SK-N-SH (cell line): ENCODE results near the gene FBXL15. TPM values are rescaled to one million over a fixed set of nuclear protein-coding genes. Genes with fewer than 3 reads are reported as not detected.

ENCODE experiments used
- CTCF ChIA-PET: fragments of 300-600, 350-600 bp; formaldehyde crosslinking; extraction: SDS; loops from one replicate; lab custom pipeline; 2021; lab: Yijun Ruan, JAX
- POLR2A ChIA-PET: fragments of 350-600 bp; sonication (Branson Sonifier 250); formaldehyde crosslinking; extraction: SDS; loops from one replicate; lab custom pipeline; 2020; ENCODE audit warnings: antibody characterized with exemption, inconsistent platforms; lab: Yijun Ruan, JAX
- DNase-seq: peaks from one replicate; pipeline ENCODE4 v3.0.0; 2012
- H2AFZ ChIP-seq: fragments of 200-600 bp; sonication (generic); 2 replicates; pipeline ENCODE4 v1.8.1; 2016; ENCODE audit warnings: antibody characterized with exemption, mild to moderate bottlenecking, low read depth
- H3F3A ChIP-seq: fragments of 200-600 bp; sonication (generic); replicated peaks from 2 replicates; pipeline ENCODE3; 2016; ENCODE audit warnings: antibody characterized with exemption, mild to moderate bottlenecking; ENCODE audit not compliant: insufficient read depth
- H3K27ac ChIP-seq, 2 experiments: fragments of 200-500 bp in 1 of 2; fragments of 200-600 bp in 1 of 2; sonication (Bioruptor generic) in 1 of 2; sonication (generic), shearing (Covaris generic) in 1 of 2; 2 replicates each; pipeline versions ENCODE4 v1.5.1 to v1.6.1; 2014 to 2016; ENCODE audit warnings: low read depth in 2 of 2, inconsistent platforms in 1 of 2, low read length in 1 of 2, mild to moderate bottlenecking in 1 of 2, mixed read lengths in 1 of 2
- H3K27me3 ChIP-seq: fragments of 200-600 bp; sonication (generic), shearing (Covaris generic); 2 replicates; pipeline ENCODE4 v1.6.1; 2016; ENCODE audit warnings: mixed run types; ENCODE audit not compliant: insufficient read depth
- H3K36me3 ChIP-seq, 2 experiments: fragments of 200-500 bp in 1 of 2; fragments of 200-600 bp in 1 of 2; sonication (Bioruptor generic) in 1 of 2; sonication (generic) in 1 of 2; replicated peaks in 1 of 2; 2 replicates each; pipeline versions ENCODE3 to v1.5.1; 2014 to 2016; ENCODE audit warnings: low read length in 1 of 2, mild to moderate bottlenecking in 1 of 2; ENCODE audit not compliant: insufficient read depth in 2 of 2, control insufficient read depth in 1 of 2
- H3K4me1 ChIP-seq, 2 experiments: fragments of 200-500 bp in 1 of 2; fragments of 200-600 bp in 1 of 2; sonication (Bioruptor generic) in 1 of 2; sonication (generic), shearing (Covaris generic) in 1 of 2; 2 replicates each; pipeline versions ENCODE4 v1.5.1 to v1.6.1; 2014 to 2016; ENCODE audit warnings: low read depth in 1 of 2, low read length in 1 of 2, mixed run types in 1 of 2; ENCODE audit not compliant: insufficient read depth in 2 of 2, control insufficient read depth in 1 of 2
- H3K4me2 ChIP-seq: fragments of 200-600 bp; sonication (generic), shearing (Covaris generic); 2 replicates; pipeline ENCODE4 v1.6.1; 2017; ENCODE audit warnings: mixed run types
- H3K4me3 ChIP-seq, 2 experiments: fragments of 200-500 bp in 1 of 2; fragments of 200-600 bp in 1 of 2; sonication (Bioruptor generic) in 1 of 2; sonication (generic), shearing (Covaris generic) in 1 of 2; 2 replicates each; pipeline versions ENCODE4 v1.5.1 to v1.8.1; 2014 to 2016; ENCODE audit warnings: low read depth in 2 of 2, inconsistent platforms in 1 of 2, low read length in 1 of 2, mild to moderate bottlenecking in 1 of 2, mixed read lengths in 1 of 2, moderate library complexity in 1 of 2
- H3K79me2 ChIP-seq: fragments of 200-600 bp; sonication (generic); 2 replicates; pipeline ENCODE4 v1.8.1; 2017; ENCODE audit warnings: mild to moderate bottlenecking; ENCODE audit not compliant: insufficient read depth
- H3K9ac ChIP-seq: fragments of 200-600 bp; sonication (generic); 2 replicates; pipeline ENCODE4 v1.6.1; 2017; ENCODE audit warnings: mixed run types
- H3K9me2 ChIP-seq: fragments of 200-600 bp; sonication (generic); 2 replicates; pipeline ENCODE4 v1.6.1; 2017; ENCODE audit warnings: mixed run types
- H3K9me3 ChIP-seq: fragments of 200-600 bp; sonication (generic); 2 replicates; pipeline ENCODE4 v1.6.1; 2017; ENCODE audit warnings: mixed run types, mild to moderate bottlenecking, moderate library complexity
- H4K20me1 ChIP-seq: fragments of 200-600 bp; sonication (generic); 2 replicates; pipeline ENCODE4 v1.6.1; 2017; ENCODE audit warnings: mild to moderate bottlenecking, mixed run types; ENCODE audit not compliant: insufficient read depth
- CTCF ChIP-seq: fragments of 200-600 bp; sonication (generic); IDR thresholded peaks from 2 replicates; pipeline ENCODE4 v1.6.1; 2017; ENCODE audit warnings: antibody characterized with exemption, mild to moderate bottlenecking, moderate library complexity
- EP300 ChIP-seq, 2 experiments: IDR thresholded peaks; 2 replicates each; pipeline versions ENCODE4 v1.4.0 to v1.6.1; 2012; ENCODE audit warnings: borderline replicate concordance in 1 of 2, low read depth in 1 of 2, low read length in 1 of 2
- GATA2 ChIP-seq: sonication (generic); formaldehyde crosslinking; IDR thresholded peaks from 2 replicates; pipeline ENCODE4 v1.5.0; 2020; ENCODE audit warnings: mild to moderate bottlenecking, missing genetic modification reagents
- MEF2A ChIP-seq: IDR thresholded peaks from 2 replicates; pipeline ENCODE4 v1.4.0; 2012; ENCODE audit warnings: low read depth, borderline replicate concordance
- MXI1 ChIP-seq: IDR thresholded peaks from 2 replicates; pipeline ENCODE4 v1.6.1; 2012; ENCODE audit warnings: mild to moderate bottlenecking, low read depth, low read length, improper control_type of control experiment
- NRF1 ChIP-seq: IDR thresholded peaks from 2 replicates; pipeline ENCODE4 v1.6.1; 2012; ENCODE audit warnings: low read depth, mild to moderate bottlenecking, low read length
- RAD21 ChIP-seq: IDR thresholded peaks from 2 replicates; pipeline ENCODE4 v1.6.1; 2012; ENCODE audit warnings: mild to moderate bottlenecking, low read length
- RCOR1 ChIP-seq: fragments of 150-350 bp; IDR thresholded peaks from 2 replicates; pipeline ENCODE4 v1.6.1; 2017; ENCODE audit warnings: antibody characterized with exemption, low read length
- REST ChIP-seq: IDR thresholded peaks from 2 replicates; pipeline ENCODE4 v1.6.1; 2012; ENCODE audit warnings: mild to moderate bottlenecking, low read depth, low read length, moderate library complexity
- TEAD4 ChIP-seq: IDR thresholded peaks from 2 replicates; pipeline ENCODE4 v1.4.0; 2012; ENCODE audit warnings: mild to moderate bottlenecking, borderline replicate concordance; ENCODE audit not compliant: insufficient read depth
- YY1 ChIP-seq: IDR thresholded peaks from 2 replicates; pipeline ENCODE4 v1.4.0; 2012; ENCODE audit warnings: low read depth, mild to moderate bottlenecking
- WGBS: methylation state at CpG from one replicate; pipeline ENCODE4 v1.1.6; 2017; ENCODE audit warnings: low lambda C conversion rate; 5-methylcytosine and 5-hydroxymethylcytosine counted together
- polyA plus RNA-seq, 3 experiments: library from polyadenylated mRNA; depleted of rRNA; stranded (reverse); fragments of >200 nt; gene quantifications; 2 replicates each; pipeline ENCODE4 v1.2.3, GENCODE V29; 2012
- TF ChIP-seq, protein P1 (sequence below): IDR thresholded peaks from 2 replicates; pipeline ENCODE4 v1.4.0; 2012; ENCODE audit warnings: low read depth, borderline replicate concordance

FBXL15 gene
- polyA plus RNA-seq, 1 of the 3 experiments (the other 2 are of a cell fraction) = 17.2 TPM

DNA sequence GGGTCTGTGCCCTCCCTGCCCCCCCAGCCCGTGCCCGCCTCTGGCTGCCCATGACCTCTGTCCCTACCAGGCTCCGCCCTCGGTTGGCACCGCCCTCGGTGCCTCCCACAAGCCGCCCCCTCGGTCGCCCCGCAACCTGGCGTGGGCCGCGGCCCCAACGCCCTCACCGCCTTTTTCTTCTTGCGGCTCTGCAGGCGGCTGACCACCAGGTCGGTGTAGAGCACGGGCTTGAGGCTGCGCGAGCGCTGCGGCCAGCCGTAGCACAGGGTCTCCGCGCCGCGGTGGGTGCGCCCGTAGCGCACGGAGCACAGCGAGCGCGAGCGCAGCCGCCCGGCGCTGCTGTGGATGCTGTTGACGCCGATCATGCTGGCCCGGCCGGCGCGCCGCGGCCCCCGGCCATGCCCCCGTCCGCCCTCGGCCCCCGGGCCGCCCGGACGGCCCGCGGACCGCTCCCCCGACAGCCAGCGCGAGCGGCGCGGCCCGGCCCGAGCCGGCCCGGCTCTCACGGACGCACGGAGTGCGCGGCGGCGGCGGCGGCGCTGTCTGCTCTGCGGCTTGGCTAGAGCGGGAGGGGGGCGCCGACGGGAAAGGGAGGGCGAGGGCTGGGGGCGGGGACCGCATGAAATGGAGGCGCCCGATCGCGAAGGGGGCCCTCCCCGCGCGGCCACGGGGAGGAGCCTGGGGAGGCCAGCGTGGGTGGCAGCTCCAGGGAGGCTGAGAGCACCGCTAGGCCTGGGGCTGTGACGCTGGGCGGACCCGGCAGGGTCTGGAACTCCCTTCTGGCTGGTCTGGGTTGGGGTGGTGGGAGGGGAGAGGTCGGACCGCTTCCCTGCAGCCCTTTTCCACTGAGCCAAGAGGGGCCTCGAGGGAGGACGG, 11.7 kb upstream of the FBXL15 start:
- Histone ChIP-seq H3K36me3 (no peaks in the 10 kb centered on the region), H3K9me3 (no peaks in the 10 kb centered on the region), H3K27ac (peak overlapping the region in 1 of 2 experiments; percentile 56; a peak in 2 of 4 replicates), H3K79me2 (no peaks in the 10 kb centered on the region), H2AFZ (no peak overlapping the region), H3K4me3 (peak overlapping the region; percentile 51 to 61), H3K9me2 (no peaks in the 10 kb centered on the region), H3K4me2 (peak overlapping the region; percentile 70; the same call in 1 of the 2 replicates), H3K4me1 (peaks cover 0 to 31% of the 10 kb centered on the region in 2 experiments; a peak in 2 of 4 replicates), H3K9ac (no peak overlapping the region), H4K20me1 (no peaks in the 10 kb centered on the region), H3F3A (no peaks in the 10 kb centered on the region), H3K27me3 (no peaks in the 10 kb centered on the region)
- peak; percentile 91 for DNase-seq
- TF ChIP-seq NRF1 (0 out of 2 replicates have a peak, but pooled peaks have one; percentile 27), EP300 (IDR thresholded peaks at IDR 0.05; ENCODE audit: borderline replicate concordance in 1 of 2, low read depth in 1 of 2, low read length in 1 of 2) (no peak), GATA2 (no peak), MXI1 (peak; percentile 35; the same call in 1 of the 2 replicates), CTCF (no peak), TEAD4 (no peak), RAD21 (no peak), YY1 (no peak)
- TF ChIP-seq, protein P1, sequence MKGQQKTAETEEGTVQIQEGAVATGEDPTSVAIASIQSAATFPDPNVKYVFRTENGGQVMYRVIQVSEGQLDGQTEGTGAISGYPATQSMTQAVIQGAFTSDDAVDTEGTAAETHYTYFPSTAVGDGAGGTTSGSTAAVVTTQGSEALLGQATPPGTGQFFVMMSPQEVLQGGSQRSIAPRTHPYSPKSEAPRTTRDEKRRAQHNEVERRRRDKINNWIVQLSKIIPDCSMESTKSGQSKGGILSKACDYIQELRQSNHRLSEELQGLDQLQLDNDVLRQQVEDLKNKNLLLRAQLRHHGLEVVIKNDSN = no peak
- ChIA-PET POLR2A (interaction anchor here (0.8 to 1.0 kb wide), 2 partner anchors 8 to 24 kb away, joined by 3 read pairs; partner anchors contain the start of gene CUEDC2), CTCF (interaction anchor here (0.6 to 18.3 kb wide), 5 partner anchors 9 to 179 kb away, joined by 3 to 359 read pairs (median 6); partner anchors contain the start of genes FBXL15, NFKB2 and PSD)
- WGBS = 14% methylated on average over 13 of the region's 103 CpGs

GRCh38 chr10:102409604-102410428, 10.8 kb upstream of the FBXL15 start:
- peak; percentile 28 for DNase-seq
- Histone ChIP-seq H4K20me1 (no peaks in the 10 kb centered on the region), H3K27ac (peak overlapping the region in 1 of 2 experiments; percentile 56; a peak in 2 of 4 replicates), H3K4me3 (peak overlapping the region; percentile 32 to 51; a peak in 3 of 4 replicates), H3K9me2 (no peaks in the 10 kb centered on the region), H2AFZ (no peak overlapping the region), H3K9ac (no peak overlapping the region), H3F3A (no peaks in the 10 kb centered on the region), H3K27me3 (no peaks in the 10 kb centered on the region), H3K4me2 (peak overlapping the region; percentile 67; the same call in 1 of the 2 replicates), H3K79me2 (no peaks in the 10 kb centered on the region), H3K36me3 (no peaks in the 10 kb centered on the region), H3K9me3 (no peaks in the 10 kb centered on the region), H3K4me1 (peaks cover 0 to 31% of the 10 kb centered on the region in 2 experiments; a peak in 2 of 4 replicates)
- CTCF ChIA-PET = interaction anchor here (0.6 to 18.3 kb wide), 5 partner anchors 8 to 180 kb away, joined by 3 to 359 read pairs (median 6); partner anchors contain the start of genes FBXL15, NFKB2 and PSD
- WGBS = 77% methylated on average over 23 of the region's 24 CpGs
- POLR2A ChIA-PET = interaction anchor here (0.8 to 1.0 kb wide), 2 partner anchors 9 to 23 kb away, joined by 3 read pairs; partner anchors contain the start of gene CUEDC2
- TF ChIP-seq CTCF (no peak), RCOR1 (no peak), REST (no peak), MEF2A (no peak)
